Loucy (cell line): ENCODE measurements around the gene SMARCAL1.

Experiments used
- H2AFZ ChIP-seq: fragments of 200-600 bp; sonication (generic); 2 replicates; pipeline ENCODE4 v1.6.0; 2016; ENCODE audit warnings: antibody characterized with exemption, mild to moderate bottlenecking, low read length, moderate library complexity
- H3F3A ChIP-seq: fragments of 200-600 bp; 2 replicates; pipeline ENCODE4 v1.6.0; 2016; ENCODE audit warnings: antibody characterized with exemption, low read depth, mild to moderate bottlenecking
- H3K27me3 ChIP-seq: fragments of 200-600 bp; sonication (generic); 2 replicates; pipeline ENCODE4 v1.6.1; 2014; ENCODE audit warnings: low read length, mild to moderate bottlenecking; ENCODE audit not compliant: insufficient read depth, poor library complexity, severe bottlenecking
- H3K36me3 ChIP-seq: fragments of 200-600 bp; sonication (generic); 2 replicates; pipeline ENCODE4 v1.6.1; 2016; ENCODE audit warnings: low read length; ENCODE audit not compliant: insufficient read depth
- H3K4me1 ChIP-seq: fragments of 200-600 bp; sonication (generic); 2 replicates; pipeline ENCODE4 v1.5.1; 2014; ENCODE audit warnings: low read length, mild to moderate bottlenecking; ENCODE audit not compliant: insufficient read depth, poor library complexity, severe bottlenecking
- H3K4me2 ChIP-seq: fragments of 200-600 bp; sonication (generic); 2 replicates; pipeline ENCODE4 v1.6.0; 2014; ENCODE audit warnings: antibody characterized with exemption, low read length, low read depth, mild to moderate bottlenecking; ENCODE audit not compliant: poor library complexity, severe bottlenecking
- H3K4me3 ChIP-seq: fragments of 200-600 bp; sonication (generic); 2 replicates; pipeline ENCODE4 v1.5.1; 2014; ENCODE audit warnings: low read length, mild to moderate bottlenecking, mixed read lengths; ENCODE audit not compliant: poor library complexity, severe bottlenecking
- H3K79me2 ChIP-seq: fragments of 200-600 bp; sonication (generic); 2 replicates; pipeline ENCODE4 v1.6.1; 2014; ENCODE audit warnings: low read length; ENCODE audit not compliant: insufficient read depth
- H3K9ac ChIP-seq: fragments of 200-600 bp; sonication (generic); 2 replicates; pipeline ENCODE4 v1.6.0; 2014; ENCODE audit warnings: mild to moderate bottlenecking, low read depth, low read length, moderate library complexity; ENCODE audit not compliant: poor library complexity, severe bottlenecking
- H3K9me2 ChIP-seq: fragments of 200-600 bp; sonication (generic); replicated peaks from 2 replicates; pipeline ENCODE4 v1.6.1; 2016; ENCODE audit warnings: low read depth, low read length, mixed read lengths
- H3K9me3 ChIP-seq: fragments of 200-600 bp; sonication (generic); 2 replicates; pipeline ENCODE4 v1.6.1; 2014; ENCODE audit warnings: mild to moderate bottlenecking, antibody characterized with exemption, low read length, low read depth; ENCODE audit not compliant: insufficient read depth
- H4K20me1 ChIP-seq: fragments of 200-600 bp; sonication (generic); 2 replicates; pipeline ENCODE4 v1.6.0; 2014; ENCODE audit warnings: antibody characterized with exemption, low read length, mild to moderate bottlenecking; ENCODE audit not compliant: insufficient read depth, poor library complexity, severe bottlenecking
- EZH2phosphoT487 ChIP-seq: fragments of 200-600 bp; IDR thresholded peaks from 2 replicates; pipeline ENCODE4 v1.6.1; 2018; ENCODE audit warnings: antibody characterized with exemption, mild to moderate bottlenecking, moderate library complexity, borderline replicate concordance
- TF ChIP-seq, protein P1 (sequence below): fragments of 200-600 bp; sonication (generic); conservative IDR thresholded peaks from 2 replicates; pipeline ENCODE4 v1.5.1; 2014; ENCODE audit warnings: mild to moderate bottlenecking, antibody characterized with exemption, low read length

SMARCAL1 gene

DNA sequence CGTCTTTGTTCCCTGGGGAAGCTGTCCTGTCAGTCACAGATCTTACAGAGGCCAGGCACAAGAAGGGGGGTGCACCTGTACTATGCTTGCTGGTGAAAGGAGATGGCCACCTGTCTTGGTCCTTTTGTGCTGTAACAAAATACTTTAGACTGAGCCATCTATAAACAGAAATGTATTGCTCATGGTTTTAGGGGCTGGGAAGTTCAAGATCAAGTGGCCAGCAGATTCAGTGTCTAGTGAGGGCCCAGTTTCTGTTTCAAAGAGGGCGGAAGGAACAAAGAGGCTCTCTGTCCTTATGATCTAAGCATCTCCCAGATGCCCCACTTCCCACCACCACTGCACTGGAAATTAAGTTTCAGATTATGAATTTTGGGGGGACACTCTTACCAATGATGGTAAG, 50.9 kb downstream of the SMARCAL1 start:
- no peak overlapping the region for H3K9ac ChIP-seq
- no peaks in the 10 kb centered on the region for H3K9me2 ChIP-seq
- H3K4me1 ChIP-seq: peaks cover 34% of the 10 kb centered on the region
- no peaks in the 10 kb centered on the region for H4K20me1 ChIP-seq
- no peaks in the 10 kb centered on the region for H3K79me2 ChIP-seq
- no peak overlapping the region for H3K4me2 ChIP-seq
- no peak overlapping the region for H3K4me3 ChIP-seq
- no peak for TF ChIP-seq EZH2phosphoT487
- TF ChIP-seq, protein P1, sequence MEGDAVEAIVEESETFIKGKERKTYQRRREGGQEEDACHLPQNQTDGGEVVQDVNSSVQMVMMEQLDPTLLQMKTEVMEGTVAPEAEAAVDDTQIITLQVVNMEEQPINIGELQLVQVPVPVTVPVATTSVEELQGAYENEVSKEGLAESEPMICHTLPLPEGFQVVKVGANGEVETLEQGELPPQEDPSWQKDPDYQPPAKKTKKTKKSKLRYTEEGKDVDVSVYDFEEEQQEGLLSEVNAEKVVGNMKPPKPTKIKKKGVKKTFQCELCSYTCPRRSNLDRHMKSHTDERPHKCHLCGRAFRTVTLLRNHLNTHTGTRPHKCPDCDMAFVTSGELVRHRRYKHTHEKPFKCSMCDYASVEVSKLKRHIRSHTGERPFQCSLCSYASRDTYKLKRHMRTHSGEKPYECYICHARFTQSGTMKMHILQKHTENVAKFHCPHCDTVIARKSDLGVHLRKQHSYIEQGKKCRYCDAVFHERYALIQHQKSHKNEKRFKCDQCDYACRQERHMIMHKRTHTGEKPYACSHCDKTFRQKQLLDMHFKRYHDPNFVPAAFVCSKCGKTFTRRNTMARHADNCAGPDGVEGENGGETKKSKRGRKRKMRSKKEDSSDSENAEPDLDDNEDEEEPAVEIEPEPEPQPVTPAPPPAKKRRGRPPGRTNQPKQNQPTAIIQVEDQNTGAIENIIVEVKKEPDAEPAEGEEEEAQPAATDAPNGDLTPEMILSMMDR: no peak
- H3K27me3 ChIP-seq: no peaks in the 10 kb centered on the region
- H3K36me3 ChIP-seq: peaks cover 19% of the 10 kb centered on the region; the same call in 1 of the 2 replicates
- no peaks in the 10 kb centered on the region; the same call in 1 of the 2 replicates for H3F3A ChIP-seq
- no peaks in the 10 kb centered on the region for H3K9me3 ChIP-seq
- H2AFZ ChIP-seq: no peak overlapping the region

- no peaks in the 10 kb centered on the region for H3K9me3 ChIP-seq
- H3K4me3 ChIP-seq: no peak overlapping the region
- H3K4me1 ChIP-seq: peaks cover 34% of the 10 kb centered on the region
- no peak for TF ChIP-seq EZH2phosphoT487
- TF ChIP-seq, protein P1: no peak
- H3K4me2 ChIP-seq: no peak overlapping the region
- H3K79me2 ChIP-seq: no peaks in the 10 kb centered on the region
- no peaks in the 10 kb centered on the region for H3K9me2 ChIP-seq
- H3K27me3 ChIP-seq: no peaks in the 10 kb centered on the region
- no peaks in the 10 kb centered on the region for H4K20me1 ChIP-seq
- peaks cover 25% of the 10 kb centered on the region; the same call in 1 of the 2 replicates for H3K36me3 ChIP-seq
- no peaks in the 10 kb centered on the region; the same call in 1 of the 2 replicates for H3F3A ChIP-seq
- H3K9ac ChIP-seq: no peak overlapping the region
- H2AFZ ChIP-seq: no peak overlapping the region
Measured at GRCh38 chr2:216464104-216464720, 51.9 kb downstream of the SMARCAL1 start.

- H3K79me2 ChIP-seq: no peaks in the 10 kb centered on the region
- peaks cover 30% of the 10 kb centered on the region; the same call in 1 of the 2 replicates for H3K36me3 ChIP-seq
- no peaks in the 10 kb centered on the region for H3K27me3 ChIP-seq
- no peak overlapping the region for H3K4me2 ChIP-seq
- H2AFZ ChIP-seq: no peak overlapping the region
- no peaks in the 10 kb centered on the region; the same call in 1 of the 2 replicates for H3F3A ChIP-seq
- no peaks in the 10 kb centered on the region for H4K20me1 ChIP-seq
- H3K9me2 ChIP-seq: no peaks in the 10 kb centered on the region
- TF ChIP-seq, protein P1: no peak
- no peak for TF ChIP-seq EZH2phosphoT487
- no peak overlapping the region for H3K9ac ChIP-seq
- H3K4me3 ChIP-seq: no peak overlapping the region
- H3K4me1 ChIP-seq: peaks cover 33% of the 10 kb centered on the region
- H3K9me3 ChIP-seq: no peaks in the 10 kb centered on the region
Measured at GRCh38 chr2:216465579-216466195, 53.4 kb downstream of the SMARCAL1 start.
